Panc1 (cell line): ENCODE data around the gene HOXA4.

Experiments used
- CTCF ChIP-seq: fragments of 450-650 bp; IDR thresholded peaks from 2 replicates; pipeline ENCODE4 v1.5.1; 2017; ENCODE audit warnings: mild to moderate bottlenecking
- POLR2AphosphoS5 ChIP-seq: IDR thresholded peaks from 2 replicates; pipeline ENCODE4 v1.6.1; 2012; ENCODE audit warnings: mild to moderate bottlenecking, low read depth, low read length, moderate library complexity
- SIN3A ChIP-seq: IDR thresholded peaks from 2 replicates; pipeline ENCODE4 v1.6.1; 2012; ENCODE audit warnings: low read depth, mild to moderate bottlenecking, low read length, moderate library complexity, borderline replicate concordance; ENCODE audit not compliant: insufficient read depth

GRCh38 chr7:27123477-27124053 is 7.0 kb downstream of the HOXA4 start:
- TF ChIP-seq POLR2AphosphoS5 = no peak
- TF ChIP-seq CTCF = no peak
- TF ChIP-seq SIN3A = no peak
